Measurements from ENCODE around the gene ADAMTS8. TPM values are rescaled to one million over a fixed set of nuclear protein-coding genes. Genes with fewer than 3 reads are reported as not detected.

The ADAMTS8 gene
- polyA plus RNA-seq, 1 of the 3 experiments (the other 2 are of a cell fraction): not detected

DNA sequence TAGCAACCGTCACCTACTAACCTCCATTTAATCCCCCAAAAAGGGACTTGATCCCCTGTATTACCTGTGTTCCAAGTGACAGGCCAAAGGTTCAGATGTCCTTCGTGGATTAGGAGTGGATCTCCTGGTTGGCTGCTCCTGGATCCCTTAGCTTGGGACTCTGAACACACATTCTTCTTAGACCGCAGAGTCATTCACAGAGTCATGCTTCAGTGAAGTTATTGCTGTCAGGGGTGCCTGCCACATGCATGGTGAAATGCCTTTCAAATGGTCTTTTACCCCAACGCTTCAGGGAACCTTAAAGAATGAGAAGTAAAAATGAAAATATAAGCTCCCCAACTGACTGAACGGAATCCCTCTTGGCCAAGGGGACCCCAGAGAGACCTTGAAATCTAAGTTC is 49.1 kb downstream of the ADAMTS8 start:
- H3K27me3 ChIP-seq (ENCODE audit: insufficient read depth): no peaks in the 10 kb centered on the region
- no peaks in the 10 kb centered on the region for H3K9me2 ChIP-seq
- no peak overlapping the region for H3K27ac ChIP-seq (ENCODE audit: low read depth in 2 of 2, low read length in 1 of 2)
- H3K36me3 ChIP-seq (replicated peaks in 1 of 2; ENCODE audit: control insufficient read depth in 1 of 2, insufficient read depth in 2 of 2, low read length in 1 of 2): no peaks in the 10 kb centered on the region
- H4K20me1 ChIP-seq (ENCODE audit: insufficient read depth): no peaks in the 10 kb centered on the region
- TF ChIP-seq EZH2phosphoT487 (IDR thresholded peaks at IDR 0.05; ENCODE audit: borderline replicate concordance, low read depth) (no peak), RFX5 (IDR thresholded peaks at IDR 0.05; ENCODE audit: low read length) (no peak), CTCF (IDR thresholded peaks at IDR 0.05) (no peak), RAD21 (IDR thresholded peaks at IDR 0.05; ENCODE audit: low read length) (no peak), REST (IDR thresholded peaks at IDR 0.05; ENCODE audit: low read depth, low read length) (no peak), NRF1 (IDR thresholded peaks at IDR 0.05; ENCODE audit: low read depth, low read length) (no peak), MEF2A (IDR thresholded peaks at IDR 0.05; ENCODE audit: borderline replicate concordance, low read depth) (no peak), NFIC (IDR thresholded peaks at IDR 0.05; ENCODE audit: borderline replicate concordance) (no peak), GATA2 (CRISPR knock-in tag; IDR thresholded peaks at IDR 0.05) (no peak), MXI1 (IDR thresholded peaks at IDR 0.05; ENCODE audit: low read depth, low read length) (no peak), ELF1 (IDR thresholded peaks at IDR 0.05) (no peak), IRF3 (IDR thresholded peaks at IDR 0.05; ENCODE audit: low read depth, low read length) (no peak), POLR2AphosphoS5 (IDR thresholded peaks at IDR 0.05; ENCODE audit: low read depth, low read length) (no peak)
- TF ChIP-seq, protein P1, sequence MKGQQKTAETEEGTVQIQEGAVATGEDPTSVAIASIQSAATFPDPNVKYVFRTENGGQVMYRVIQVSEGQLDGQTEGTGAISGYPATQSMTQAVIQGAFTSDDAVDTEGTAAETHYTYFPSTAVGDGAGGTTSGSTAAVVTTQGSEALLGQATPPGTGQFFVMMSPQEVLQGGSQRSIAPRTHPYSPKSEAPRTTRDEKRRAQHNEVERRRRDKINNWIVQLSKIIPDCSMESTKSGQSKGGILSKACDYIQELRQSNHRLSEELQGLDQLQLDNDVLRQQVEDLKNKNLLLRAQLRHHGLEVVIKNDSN (IDR thresholded peaks at IDR 0.05; ENCODE audit: borderline replicate concordance, low read depth): no peak
- TF ChIP-seq, protein P2, sequence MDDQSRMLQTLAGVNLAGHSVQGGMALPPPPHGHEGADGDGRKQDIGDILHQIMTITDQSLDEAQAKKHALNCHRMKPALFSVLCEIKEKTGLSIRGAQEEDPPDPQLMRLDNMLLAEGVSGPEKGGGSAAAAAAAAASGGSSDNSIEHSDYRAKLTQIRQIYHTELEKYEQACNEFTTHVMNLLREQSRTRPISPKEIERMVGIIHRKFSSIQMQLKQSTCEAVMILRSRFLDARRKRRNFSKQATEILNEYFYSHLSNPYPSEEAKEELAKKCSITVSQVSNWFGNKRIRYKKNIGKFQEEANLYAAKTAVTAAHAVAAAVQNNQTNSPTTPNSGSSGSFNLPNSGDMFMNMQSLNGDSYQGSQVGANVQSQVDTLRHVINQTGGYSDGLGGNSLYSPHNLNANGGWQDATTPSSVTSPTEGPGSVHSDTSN (IDR thresholded peaks at IDR 0.05): no peak
- H3K9ac ChIP-seq: no peak overlapping the region
- H3K9me3 ChIP-seq: no peaks in the 10 kb centered on the region
- H3F3A ChIP-seq (replicated peaks; ENCODE audit: insufficient read depth): no peaks in the 10 kb centered on the region
- H3K79me2 ChIP-seq (ENCODE audit: insufficient read depth): no peaks in the 10 kb centered on the region
- ChIA-PET CTCF (no interaction called here), POLR2A (no interaction called here)
- no peak for DNase-seq
- H3K4me1 ChIP-seq (ENCODE audit: control insufficient read depth in 1 of 2, insufficient read depth in 2 of 2, low read depth in 1 of 2, low read length in 1 of 2): no peaks in the 10 kb centered on the region
- no peak overlapping the region for H3K4me2 ChIP-seq
- no peak overlapping the region for H3K4me3 ChIP-seq (ENCODE audit: low read depth in 2 of 2, low read length in 1 of 2)
- H2AFZ ChIP-seq (ENCODE audit: low read depth): no peak overlapping the region
- WGBS (ENCODE audit: low lambda C conversion rate): 63% methylated on average over 5 of the region's 5 CpGs
